Raji (cell line): Measurements from ENCODE around the gene FA2H.

Experiments used
- POLR2A ChIP-seq: IDR thresholded peaks from 2 replicates; pipeline ENCODE4 v1.6.1; 2011; ENCODE audit warnings: low read depth, low read length, control low read depth; ENCODE audit not compliant: insufficient read depth

Gene FA2H

GRCh38 chr16:74749291-74750055 lies 25.1 kb downstream of the FA2H start:
- no peak for TF ChIP-seq POLR2A

- TF ChIP-seq POLR2A = no peak
Measured at GRCh38 chr16:74748616-74749026, 26.0 kb downstream of the FA2H start.

- no peak for TF ChIP-seq POLR2A
Measured at GRCh38 chr16:74747716-74748615, 26.7 kb downstream of the FA2H start.

GRCh38 chr16:74745926-74746325 lies 28.7 kb downstream of the FA2H start:
- no peak for TF ChIP-seq POLR2A

- no peak for TF ChIP-seq POLR2A
Measured at GRCh38 chr16:74745109-74745615, 29.5 kb downstream of the FA2H start.

GRCh38 chr16:74744566-74744965 lies 30.1 kb downstream of the FA2H start:
- no peak for TF ChIP-seq POLR2A

GRCh38 chr16:74743668-74744299 lies 30.8 kb downstream of the FA2H start:
- TF ChIP-seq POLR2A = no peak

- TF ChIP-seq POLR2A = no peak
Measured at GRCh38 chr16:74743045-74743667, 31.5 kb downstream of the FA2H start.

GRCh38 chr16:74742051-74742481 lies 32.6 kb downstream of the FA2H start:
- no peak for TF ChIP-seq POLR2A

GRCh38 chr16:74740795-74741304 lies 33.8 kb downstream of the FA2H start:
- no peak for TF ChIP-seq POLR2A

- TF ChIP-seq POLR2A = no peak
Measured at GRCh38 chr16:74739275-74739674, 35.3 kb downstream of the FA2H start.

- TF ChIP-seq POLR2A = no peak
Measured at GRCh38 chr16:74738816-74739215, 35.8 kb downstream of the FA2H start.

GRCh38 chr16:74738113-74738541 lies 36.5 kb downstream of the FA2H start:
- TF ChIP-seq POLR2A = no peak

- TF ChIP-seq POLR2A = no peak
Measured at GRCh38 chr16:74737521-74737920, 37.1 kb downstream of the FA2H start.

- TF ChIP-seq POLR2A = no peak
Measured at GRCh38 chr16:74736531-74737157, 38.0 kb downstream of the FA2H start.

GRCh38 chr16:74735554-74735953 lies 39.1 kb downstream of the FA2H start:
- no peak for TF ChIP-seq POLR2A
